ENCODE results near the gene NCAPG.
"Not testable (repeated sequence)": the region's sequence is repeated elsewhere in the genome, so short reads cannot be mapped to it uniquely, and the experiment has no call there.

The NCAPG gene

GRCh38 chr4:17805580-17806155 is 5.1 kb upstream of the NCAPG start:
- DNase-seq = no peak

- DNase-seq = no peak
These were observed 3.3 kb upstream of the NCAPG start for GRCh38 chr4:17807446-17807845.

GRCh38 chr4:17809667-17810066 is 1.1 kb upstream of the NCAPG start:
- DNase-seq = no peak

GRCh38 chr4:17811078-17811603 is 362 bp downstream of the NCAPG start:
- DNase-seq = no peak

- no peak for DNase-seq
These were observed 1.3 kb downstream of the NCAPG start for GRCh38 chr4:17812125-17812524.

GRCh38 chr4:17812801-17813200 is 2.0 kb downstream of the NCAPG start:
- DNase-seq = no peak

GRCh38 chr4:17814140-17814539 is 3.4 kb downstream of the NCAPG start:
- no peak for DNase-seq

GRCh38 chr4:17816142-17816541 is 5.4 kb downstream of the NCAPG start:
- DNase-seq = no peak

GRCh38 chr4:17817027-17817426 is 6.2 kb downstream of the NCAPG start:
- DNase-seq = no peak

- DNase-seq = no peak
These were observed 13.3 kb downstream of the NCAPG start for GRCh38 chr4:17823871-17824669.

- no peak for DNase-seq
These were observed 35.5 kb downstream of the NCAPG start for GRCh38 chr4:17846266-17846665.

GRCh38 chr4:17850295-17850694 is 39.5 kb downstream of the NCAPG start:
- not testable (repeated sequence) for DNase-seq

- no peak for DNase-seq
These were observed 41.2 kb downstream of the NCAPG start for GRCh38 chr4:17851959-17852358.

- no peak for DNase-seq
These were observed 43.3 kb downstream of the NCAPG start for GRCh38 chr4:17854036-17854435.

GRCh38 chr4:17859793-17860406 is 49.1 kb downstream of the NCAPG start:
- DNase-seq = no peak

GRCh38 chr4:17861906-17862305 is 51.1 kb downstream of the NCAPG start:
- DNase-seq = not testable (repeated sequence)

GRCh38 chr4:17865866-17866363 is 55.1 kb downstream of the NCAPG start:
- DNase-seq = no peak

GRCh38 chr4:17866810-17867209 is 56.0 kb downstream of the NCAPG start:
- DNase-seq = no peak

- DNase-seq = no peak
These were observed 56.5 kb downstream of the NCAPG start for GRCh38 chr4:17867276-17867675.

- no peak for DNase-seq
These were observed 58.5 kb downstream of the NCAPG start for GRCh38 chr4:17869327-17869726.

GRCh38 chr4:17875402-17876070 is 64.8 kb downstream of the NCAPG start:
- DNase-seq = no peak

GRCh38 chr4:17876943-17877342 is 66.2 kb downstream of the NCAPG start:
- DNase-seq = no peak

- no peak for DNase-seq
These were observed 66.9 kb downstream of the NCAPG start for GRCh38 chr4:17877661-17878060.

All from RPMI8226 (cell line).